HG03064 (cell line): ENCODE data around the gene TNFRSF8.

ENCODE experiments used
- ATAC-seq: cut with Tn5 transposase; IDR thresholded peaks from one replicate; pipeline ENCODE4 v1.9.1; 2021; ENCODE audit warnings: low read depth; ENCODE audit not compliant: unreplicated experiment

TNFRSF8 gene

GRCh38 chr1:12171206-12172041, 108.3 kb downstream of the TNFRSF8 start:
- ATAC-seq = no peak

GRCh38 chr1:12172042-12172851, 109.1 kb downstream of the TNFRSF8 start:
- ATAC-seq = no peak

- ATAC-seq = no peak
Measured at GRCh38 chr1:12173041-12173509, 110.0 kb downstream of the TNFRSF8 start.

GRCh38 chr1:12173631-12174121, 110.6 kb downstream of the TNFRSF8 start:
- ATAC-seq = no peak

GRCh38 chr1:12174924-12175810, 112.1 kb downstream of the TNFRSF8 start:
- ATAC-seq = no peak

- ATAC-seq = no peak
Measured at GRCh38 chr1:12176298-12177118, 113.4 kb downstream of the TNFRSF8 start.

GRCh38 chr1:12177156-12177998, 114.3 kb downstream of the TNFRSF8 start:
- ATAC-seq = no peak

GRCh38 chr1:12177999-12178441, 114.9 kb downstream of the TNFRSF8 start:
- ATAC-seq = no peak

- no peak for ATAC-seq
Measured at GRCh38 chr1:12178511-12178910, 115.4 kb downstream of the TNFRSF8 start.

- no peak for ATAC-seq
Measured at GRCh38 chr1:12179111-12179519, 116.0 kb downstream of the TNFRSF8 start.

- ATAC-seq = no peak
Measured at GRCh38 chr1:12179676-12180075, 116.6 kb downstream of the TNFRSF8 start.

GRCh38 chr1:12180315-12180714, 117.2 kb downstream of the TNFRSF8 start:
- no peak for ATAC-seq

- ATAC-seq = no peak
Measured at GRCh38 chr1:12180903-12181302, 117.8 kb downstream of the TNFRSF8 start.

GRCh38 chr1:12181568-12181967, 118.5 kb downstream of the TNFRSF8 start:
- no peak for ATAC-seq

GRCh38 chr1:12182410-12182984, 119.4 kb downstream of the TNFRSF8 start:
- no peak for ATAC-seq

GRCh38 chr1:12183095-12183794, 120.1 kb downstream of the TNFRSF8 start:
- ATAC-seq = no peak

GRCh38 chr1:12184008-12184681, 121.0 kb downstream of the TNFRSF8 start:
- no peak for ATAC-seq
